ENCODE data around the gene ADH6. TPM values are rescaled to one million over a fixed set of nuclear protein-coding genes. Genes with fewer than 3 reads are reported as not detected.
A peak's percentile ranks its signal among the peaks of the same experiment; 100 is the strongest.

Gene ADH6
- total and polyA plus RNA-seq, 2 of the 13 experiments (the other 11 are each of a cell fraction or from before 2014, with no cell fraction given), result 39.8 to 73.9 TPM

- TF ChIP-seq ZNF318 (CRISPR knock-in tag; IDR thresholded peaks at IDR 0.05), result no peak
- 0 out of 2 replicates have a peak, but pooled peaks have one; percentile 14 for TF ChIP-seq ZNF841 (CRISPR knock-in tag; IDR thresholded peaks at IDR 0.05; ENCODE audit: borderline replicate concordance)
- no peak for TF ChIP-seq ELF3 (CRISPR knock-in tag; IDR thresholded peaks at IDR 0.05)
- TF ChIP-seq NR2F2 (IDR thresholded peaks at IDR 0.05; ENCODE audit: borderline replicate concordance, low read depth), result no peak
- no peak for TF ChIP-seq NFE2L1 (CRISPR knock-in tag; IDR thresholded peaks at IDR 0.05; ENCODE audit: borderline replicate concordance)
- TF ChIP-seq ZNF263 (CRISPR knock-in tag; IDR thresholded peaks at IDR 0.05), result no peak
- TF ChIP-seq ZFX (CRISPR knock-in tag; IDR thresholded peaks at IDR 0.05; ENCODE audit: low read depth), result 0 out of 2 replicates have a peak, but pooled peaks have one; percentile 30
- TF ChIP-seq HMGXB4 (CRISPR knock-in tag; IDR thresholded peaks at IDR 0.05; ENCODE audit: borderline replicate concordance in 1 of 2, low read depth in 1 of 2), result peak in 1 of 2 experiments; percentile 26; a peak in 1 of 4 replicates
- no peak for TF ChIP-seq CBX1 (IDR thresholded peaks at IDR 0.05; ENCODE audit: low read depth)
- no peak for TF ChIP-seq PRDM4 (CRISPR knock-in tag; IDR thresholded peaks at IDR 0.05; ENCODE audit: borderline replicate concordance)
- no peak for TF ChIP-seq XBP1 (CRISPR knock-in tag; IDR thresholded peaks at IDR 0.05)
- no peak for TF ChIP-seq ZNF224 (CRISPR knock-in tag; IDR thresholded peaks at IDR 0.05)
- 0 out of 2 replicates have a peak, but pooled peaks have one; percentile 4 for TF ChIP-seq EHMT2 (IDR thresholded peaks at IDR 0.05; ENCODE audit: borderline replicate concordance, low read depth, low read length)
- TF ChIP-seq ZSCAN31 (CRISPR knock-in tag; IDR thresholded peaks at IDR 0.05; ENCODE audit: low read depth), result 0 out of 2 replicates have a peak, but pooled peaks have one; percentile 0
- TF ChIP-seq PATZ1 (CRISPR knock-in tag; IDR thresholded peaks at IDR 0.05), result no peak
These were observed 62.1 kb downstream of the ADH6 start (continued) for GRCh38 chr4:99156992-99157391.

Measured in HepG2 (cell line).